ENCODE data around the gene ACOT7.

DNA sequence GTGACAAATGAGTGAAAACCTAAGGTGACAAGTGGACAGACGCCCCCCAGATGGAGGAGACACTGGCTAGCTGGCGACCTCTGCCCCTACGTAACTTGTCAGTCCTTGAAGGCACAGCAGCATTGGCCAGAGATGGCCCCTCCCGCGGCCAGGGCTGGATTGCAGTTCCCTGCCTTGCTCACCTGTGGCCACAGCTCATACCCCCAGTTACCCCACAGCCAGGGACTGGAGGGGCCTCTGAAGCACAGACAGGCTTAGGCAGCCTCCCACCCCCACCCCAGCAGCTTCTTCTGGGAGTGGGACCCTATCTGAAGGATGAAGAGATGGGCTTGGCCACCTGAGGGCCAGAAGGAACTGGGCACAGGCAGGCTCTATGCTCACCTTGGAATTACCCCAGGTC lies 145.9 kb downstream of the ACOT7 start:
- TF ChIP-seq, protein P1, sequence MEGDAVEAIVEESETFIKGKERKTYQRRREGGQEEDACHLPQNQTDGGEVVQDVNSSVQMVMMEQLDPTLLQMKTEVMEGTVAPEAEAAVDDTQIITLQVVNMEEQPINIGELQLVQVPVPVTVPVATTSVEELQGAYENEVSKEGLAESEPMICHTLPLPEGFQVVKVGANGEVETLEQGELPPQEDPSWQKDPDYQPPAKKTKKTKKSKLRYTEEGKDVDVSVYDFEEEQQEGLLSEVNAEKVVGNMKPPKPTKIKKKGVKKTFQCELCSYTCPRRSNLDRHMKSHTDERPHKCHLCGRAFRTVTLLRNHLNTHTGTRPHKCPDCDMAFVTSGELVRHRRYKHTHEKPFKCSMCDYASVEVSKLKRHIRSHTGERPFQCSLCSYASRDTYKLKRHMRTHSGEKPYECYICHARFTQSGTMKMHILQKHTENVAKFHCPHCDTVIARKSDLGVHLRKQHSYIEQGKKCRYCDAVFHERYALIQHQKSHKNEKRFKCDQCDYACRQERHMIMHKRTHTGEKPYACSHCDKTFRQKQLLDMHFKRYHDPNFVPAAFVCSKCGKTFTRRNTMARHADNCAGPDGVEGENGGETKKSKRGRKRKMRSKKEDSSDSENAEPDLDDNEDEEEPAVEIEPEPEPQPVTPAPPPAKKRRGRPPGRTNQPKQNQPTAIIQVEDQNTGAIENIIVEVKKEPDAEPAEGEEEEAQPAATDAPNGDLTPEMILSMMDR (IDR thresholded peaks at IDR 0.05), result no peak
- TF ChIP-seq POLR2A (IDR thresholded peaks at IDR 0.05), result no peak

All from esophagus squamous epithelium (tissue), 4 donors.